Brain microvascular endothelial cell (primary cell): ENCODE measurements around the gene TSSK2.
"Not testable (repeated sequence)": the region's sequence is repeated elsewhere in the genome, so short reads cannot be mapped to it uniquely, and the experiment has no call there.

ENCODE experiments used
- DNase-seq: peaks from one replicate; pipeline ENCODE4 v3.0.0-alpha.2; 2020
- H3K27ac ChIP-seq: fragments of 250-450 bp; sonication (Bioruptor Pico); 2 replicates; pipeline ENCODE4 v1.5.1; 2020; ENCODE audit warnings: mild to moderate bottlenecking, moderate library complexity
- H3K27me3 ChIP-seq: fragments of 250-450 bp; sonication (Bioruptor Pico); replicated peaks from 2 replicates; pipeline ENCODE4 v1.5.1; 2020; ENCODE audit warnings: mild to moderate bottlenecking
- H3K36me3 ChIP-seq: fragments of 250-450 bp; sonication (Bioruptor Pico); replicated peaks from 2 replicates; pipeline ENCODE4 v1.5.1; 2020; ENCODE audit warnings: mild to moderate bottlenecking
- H3K4me3 ChIP-seq: 2 replicates; pipeline ENCODE4 v1.5.1; 2011; ENCODE audit warnings: low read depth, mild to moderate bottlenecking, control low read depth, low read length, moderate library complexity
- CTCF ChIP-seq: IDR thresholded peaks from 2 replicates; pipeline ENCODE4 v1.5.1; 2011; ENCODE audit warnings: low read depth, mild to moderate bottlenecking, moderate library complexity, low read length, control low read depth, inconsistent platforms; ENCODE audit errors: missing control alignments
- in situ Hi-C: cut with HindIII; loops from 2 replicates; pipeline ENCODE4 v1.10.0; 2017; ENCODE audit warnings: low sequenced_read_pairs, low pct_ligation_motif_present

The TSSK2 gene

GRCh38 chr22:19130959-19131684 lies at the start of gene TSSK2:
TSS of gene TSSK2 (plus strand) at chr22:19131308. CDS start at chr22:19131400, 92 bp downstream.
- Histone ChIP-seq H3K27ac (no peak within 1 kb of the TSS), H3K36me3 (peaks cover 29% of the 10 kb centered on the region), H3K4me3 (no peak within 1 kb of the TSS), H3K27me3 (no peaks in the 10 kb centered on the region)
- TF ChIP-seq CTCF: no peak
- in situ Hi-C loops: no loop called here
- no peak for DNase-seq

GRCh38 chr22:19081351-19081750 lies 49.8 kb upstream of the TSSK2 start:
- no peaks in the 10 kb centered on the region for H3K27me3 ChIP-seq
- no peak overlapping the region for H3K27ac ChIP-seq
- no peak for TF ChIP-seq CTCF
- no peak overlapping the region for H3K4me3 ChIP-seq
- in situ Hi-C loops: no loop called here
- no peak for DNase-seq
- peaks cover 3% of the 10 kb centered on the region for H3K36me3 ChIP-seq

DNA sequence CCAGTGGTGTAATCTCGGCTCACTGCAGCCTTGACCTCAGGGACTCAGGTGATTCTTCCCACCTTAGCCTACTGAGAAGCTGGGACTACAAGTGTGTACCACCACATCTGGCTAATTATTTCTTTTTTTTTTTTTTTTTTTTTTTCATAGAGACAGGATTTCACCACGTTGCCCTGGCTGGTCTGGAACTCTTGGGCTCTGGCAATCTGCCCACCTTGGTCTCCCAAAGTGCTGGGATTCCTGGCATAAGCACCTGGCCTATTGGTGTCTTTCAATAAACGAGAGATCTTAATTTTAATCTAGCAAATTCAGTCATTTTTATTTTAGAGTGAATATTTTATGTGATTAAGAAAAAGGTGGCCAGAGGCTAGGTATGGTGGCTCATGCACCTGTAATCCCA lies 49.0 kb upstream of the TSSK2 start:
- no peaks in the 10 kb centered on the region for H3K27me3 ChIP-seq
- in situ Hi-C loops: no loop called here
- no peak overlapping the region for H3K4me3 ChIP-seq
- DNase-seq: no peak
- peaks cover 3% of the 10 kb centered on the region for H3K36me3 ChIP-seq
- no peak for TF ChIP-seq CTCF
- H3K27ac ChIP-seq: no peak overlapping the region

- TF ChIP-seq CTCF: no peak
- Histone ChIP-seq H3K27ac (no peak overlapping the region), H3K4me3 (no peak overlapping the region), H3K36me3 (peaks cover 3% of the 10 kb centered on the region), H3K27me3 (no peaks in the 10 kb centered on the region)
- in situ Hi-C loops: no loop called here
- DNase-seq: no peak
Observed at GRCh38 chr22:19082793-19083192, 48.3 kb upstream of the TSSK2 start.

GRCh38 chr22:19084126-19084525 lies 47.0 kb upstream of the TSSK2 start:
- in situ Hi-C loops: not testable (repeated sequence)

GRCh38 chr22:19084586-19084985 lies 46.5 kb upstream of the TSSK2 start:
- H3K27ac ChIP-seq, H3K36me3 ChIP-seq, H3K4me3 ChIP-seq, in situ Hi-C loops, H3K27me3 ChIP-seq, DNase-seq: not testable (repeated sequence)

More at GRCh38 chr22:19084126-19084525, 47.0 kb upstream of the TSSK2 start:
- H3K27ac ChIP-seq, H3K4me3 ChIP-seq, DNase-seq, H3K27me3 ChIP-seq, H3K36me3 ChIP-seq: not testable (repeated sequence)

- peak; percentile 25 for DNase-seq
- H3K36me3 ChIP-seq: peaks cover 2% of the 10 kb centered on the region
Observed at GRCh38 chr22:19085233-19085718, 45.8 kb upstream of the TSSK2 start.

More at GRCh38 chr22:19085233-19085718, 45.8 kb upstream of the TSSK2 start:
- Histone ChIP-seq H3K27me3 (no peaks in the 10 kb centered on the region), H3K4me3 (no peak overlapping the region), H3K27ac (no peak overlapping the region)
- in situ Hi-C loops: no loop called here
- TF ChIP-seq CTCF: peak; percentile 66
